B cell (primary cell): Measurements from ENCODE around the gene GRPR. TPM values are rescaled to one million over a fixed set of nuclear protein-coding genes. Genes with fewer than 3 reads are reported as not detected.

Experiments
- ATAC-seq: fragments of 200-7000 bp; cut with Tn5 transposase; one replicate; pipeline ENCODE4 v1.10.0; 2021; ENCODE audit warnings: low read depth, mild to moderate bottlenecking, moderate number of reproducible peaks, moderate library complexity
- CTCF ChIA-PET: fragments of 350-600 bp; sonication (Branson Sonifier 250); formaldehyde crosslinking; loops from one replicate; lab custom pipeline; 2021; ENCODE audit warnings: antibody characterized with exemption, inconsistent platforms; lab: Charles Lee
- POLR2A ChIA-PET: fragments of 350-600 bp; sonication (Branson Sonifier 250); formaldehyde crosslinking; loops from one replicate; lab custom pipeline; 2021; ENCODE audit warnings: antibody characterized with exemption; lab: Charles Lee
- DNase-seq: peaks from one replicate; pipeline ENCODE4 v3.0.0; 2013
- H2AFZ ChIP-seq: 2 replicates; pipeline ENCODE4 v1.6.1; 2012; ENCODE audit warnings: mild to moderate bottlenecking, low read depth, low read length; ENCODE audit not compliant: insufficient read depth, poor library complexity, severe bottlenecking
- H3K27ac ChIP-seq, 2 donors: 1 replicate in 1 of 2; 2 replicates in 1 of 2; pipeline ENCODE4 v1.5.1; 2012 to 2013; ENCODE audit warnings: low read length in 2 of 2, mild to moderate bottlenecking in 2 of 2, moderate library complexity in 1 of 2
- H3K27me3 ChIP-seq, 4 experiments: fragments of 200-600 bp in 1 of 4; sonication (generic) in 1 of 4; replicated peaks in 1 of 4; 1 replicate in 2 of 4; 2 replicates in 2 of 4; pipeline versions ENCODE4 v1.6.1 to v1.7.0; 2013 to 2016; ENCODE audit warnings: low read length in 3 of 4, mild to moderate bottlenecking in 2 of 4, mixed read lengths in 1 of 4, moderate library complexity in 1 of 4; ENCODE audit not compliant: insufficient read depth in 4 of 4, control insufficient read depth in 3 of 4; ENCODE audit errors: control extremely low read depth in 1 of 4
- H3K36me3 ChIP-seq, 2 experiments: replicated peaks in 1 of 2; 1 replicate in 1 of 2; 2 replicates in 1 of 2; pipeline versions ENCODE4 v1.6.1 to v1.7.1; 2013; ENCODE audit warnings: low read length in 1 of 2; ENCODE audit not compliant: insufficient read depth in 2 of 2, control insufficient read depth in 1 of 2; ENCODE audit errors: control extremely low read depth in 1 of 2, extremely low read depth in 1 of 2
- H3K4me1 ChIP-seq, 2 donors: fragments of 200-600 bp in 1 of 2; sonication (generic) in 1 of 2; 1 replicate in 1 of 2; 2 replicates in 1 of 2; pipeline versions ENCODE4 v1.5.1 to v1.6.1; 2013 to 2017; ENCODE audit warnings: low read length in 2 of 2; ENCODE audit not compliant: control insufficient read depth in 2 of 2, insufficient read depth in 2 of 2
- H3K4me2 ChIP-seq: replicated peaks from 2 replicates; pipeline ENCODE3; 2012; ENCODE audit warnings: mild to moderate bottlenecking, low read depth, low read length; ENCODE audit not compliant: poor library complexity, severe bottlenecking
- H3K4me3 ChIP-seq, 5 experiments: fragments of 200-600 bp in 1 of 5; sonication (generic) in 1 of 5; 1 replicate in 3 of 5; 2 replicates in 2 of 5; pipeline versions ENCODE4 v1.5.1 to v1.7.0; 2011 to 2016; ENCODE audit warnings: low read length in 4 of 5, mild to moderate bottlenecking in 4 of 5, low read depth in 2 of 5, control low read depth in 1 of 5, moderate library complexity in 1 of 5; ENCODE audit not compliant: insufficient read depth in 1 of 5; ENCODE audit errors: control extremely low read depth in 1 of 5, extremely low read depth in 1 of 5
- H3K79me2 ChIP-seq: fragments of 200-600 bp; sonication (generic); one replicate; pipeline ENCODE4 v1.6.0; 2016; ENCODE audit warnings: low read length; ENCODE audit not compliant: control insufficient read depth, insufficient read depth
- H3K9ac ChIP-seq: fragments of 200-600 bp; sonication (generic); 2 replicates; pipeline ENCODE4 v1.6.1; 2017; ENCODE audit warnings: mild to moderate bottlenecking, low read length, moderate library complexity
- H3K9me3 ChIP-seq, 3 donors: one replicate each; pipeline versions ENCODE4 v1.6.1 to v1.7.1; 2013; ENCODE audit warnings: low read length in 2 of 3; ENCODE audit not compliant: control insufficient read depth in 2 of 3, insufficient read depth in 1 of 3; ENCODE audit errors: control extremely low read depth in 1 of 3
- H4K20me1 ChIP-seq: 2 replicates; pipeline ENCODE4 v1.6.0; 2012; ENCODE audit warnings: mild to moderate bottlenecking, low read length; ENCODE audit not compliant: insufficient read depth, control insufficient read depth, poor library complexity, severe bottlenecking
- H3K27ac Mint-ChIP-seq: one replicate; pipeline ENCODE4 v1.8.0; 2021; ENCODE audit warnings: mixed read lengths
- H3K27me3 Mint-ChIP-seq: one replicate; pipeline ENCODE4 v1.8.0; 2021; ENCODE audit warnings: mixed read lengths
- H3K4me1 Mint-ChIP-seq: one replicate; pipeline ENCODE4 v1.8.0; 2021; ENCODE audit warnings: mixed read lengths
- H3K4me3 Mint-ChIP-seq: one replicate; pipeline ENCODE4 v1.8.0; 2021; ENCODE audit warnings: mixed read lengths
- H3K9me3 Mint-ChIP-seq: one replicate; pipeline ENCODE4 v1.8.0; 2022; ENCODE audit warnings: mixed read lengths; ENCODE audit not compliant: insufficient read depth
- CTCF ChIP-seq: fragments of 200-600 bp; IDR thresholded peaks from one replicate; pipeline ENCODE4 v1.8.0; 2022; ENCODE audit warnings: antibody characterized with exemption, mild to moderate bottlenecking
- EZH2 ChIP-seq: IDR thresholded peaks from 2 replicates; pipeline ENCODE4 v1.6.1; 2012; ENCODE audit warnings: borderline replicate concordance, low read depth, mild to moderate bottlenecking, moderate library complexity, low read length; ENCODE audit not compliant: insufficient read depth, poor library complexity, severe bottlenecking
- WGBS: methylation state at CpG from one replicate; pipeline ENCODE4 v1.1.5; 2013; ENCODE audit warnings: missing lambda C conversion rate; ENCODE audit not compliant: insufficient coverage; 5-methylcytosine and 5-hydroxymethylcytosine counted together
- intact Hi-C: fragments of 100-400 bp; cut with micrococcal nuclease; formaldehyde crosslinking; loops from one replicate; pipeline ENCODE4 v1.10.0; 2022
- polyA plus RNA-seq: library from polyadenylated mRNA; depleted of rRNA; stranded (reverse); fragments of >200 nt; gene quantifications from 2 replicates; pipeline ENCODE4 v1.2.3, GENCODE V29; 2012
- total RNA-seq, 2 donors: library from RNA; stranded (reverse); fragments of 120-200 nt in 1 of 2; gene quantifications; 1 replicate in 1 of 2; 2 replicates in 1 of 2; pipeline versions ENCODE4 v1.2.3 to v1.2.4, GENCODE V29; 2013 to 2022

GRPR gene
- total and polyA plus RNA-seq, 2 donors (not counting 1 experiment from before 2014, with no cell fraction given) = 0.30 to 0.42 TPM

- POLR2A ChIA-PET = no interaction called here
- peaks cover 19 to 27% of the 10 kb centered on the region in 2 donors for H3K4me1 ChIP-seq
- no peaks in the 10 kb centered on the region for H3K9me3 Mint-ChIP-seq
- intact Hi-C loops = no loop called here
- peak overlapping the region; percentile 77 for H3K27ac Mint-ChIP-seq
- DNase-seq = no peak
- H4K20me1 ChIP-seq = no peaks in the 10 kb centered on the region
- H3K4me3 ChIP-seq = no peak overlapping the region
- H3K36me3 ChIP-seq = no peaks in the 10 kb centered on the region
- no CpG with 5 or more reads among the region's 3 CpGs for WGBS
- H3K4me1 Mint-ChIP-seq = peaks cover 28% of the 10 kb centered on the region
- H3K9me3 ChIP-seq = peaks cover 0 to 2% (median 0%) of the 10 kb centered on the region in 3 donors
- H3K4me3 Mint-ChIP-seq = peak overlapping the region; percentile 64
- H3K27me3 ChIP-seq = no peaks in the 10 kb centered on the region
- H3K79me2 ChIP-seq = no peaks in the 10 kb centered on the region
- H3K27me3 Mint-ChIP-seq = no peaks in the 10 kb centered on the region
- H3K4me2 ChIP-seq = no peak overlapping the region
- H2AFZ ChIP-seq = no peak overlapping the region
- no peak overlapping the region for H3K9ac ChIP-seq
- CTCF ChIA-PET = interaction anchor here (0.8 to 1.5 kb wide), 3 partner anchors 9 to 265 kb away, joined by 3 to 4 read pairs (median 3); partner anchors contain the start of gene AP1S2
- TF ChIP-seq EZH2 = no peak
- TF ChIP-seq CTCF = no peak
- H3K27ac ChIP-seq = no peak overlapping the region
- no peak for ATAC-seq
Observed at GRCh38 chrX:16120431-16120830, 2.9 kb upstream of the GRPR start.

GRCh38 chrX:16124201-16124600 is 836 bp downstream of the GRPR start:
- Histone ChIP-seq H3K9me3 (peaks cover 0 to 2% (median 0%) of the 10 kb centered on the region in 3 donors), H3K36me3 (no peaks in the 10 kb centered on the region), H3K79me2 (no peaks in the 10 kb centered on the region), H3K9ac (no peak overlapping the region), H3K4me2 (no peak overlapping the region), H3K27me3 (peaks cover 0 to 8% (median 0%) of the 10 kb centered on the region in 4 experiments), H3K4me1 (peaks cover 15 to 23% of the 10 kb centered on the region in 2 donors), H3K4me3 (no peak overlapping the region), H2AFZ (no peak overlapping the region), H3K27ac (no peak overlapping the region), H4K20me1 (no peaks in the 10 kb centered on the region)
- CTCF ChIA-PET = interaction anchor here (2.1 kb wide), 1 partner anchor 11 kb away, joined by 6 read pairs; no protein-coding TSS in a partner anchor
- no CpG with 5 or more reads among the region's 7 CpGs for WGBS
- DNase-seq (no peak), ATAC-seq (no peak)
- TF ChIP-seq CTCF (no peak), EZH2 (no peak)
- Mint-ChIP-seq H3K4me3 (no peak overlapping the region), H3K4me1 (peaks cover 20% of the 10 kb centered on the region), H3K27ac (no peak overlapping the region), H3K27me3 (no peaks in the 10 kb centered on the region), H3K9me3 (no peaks in the 10 kb centered on the region)
- intact Hi-C loops = no loop called here
- POLR2A ChIA-PET = no interaction called here
